CD4-positive, alpha-beta T cell treated with Interleukin-4 for 4 hours (primary cell): Measurements from ENCODE around the gene CYP24A1.

Experiments
- DNase-seq: peaks from one replicate; pipeline ENCODE4 v3.0.0-alpha.2; 2020

The CYP24A1 gene

DNA sequence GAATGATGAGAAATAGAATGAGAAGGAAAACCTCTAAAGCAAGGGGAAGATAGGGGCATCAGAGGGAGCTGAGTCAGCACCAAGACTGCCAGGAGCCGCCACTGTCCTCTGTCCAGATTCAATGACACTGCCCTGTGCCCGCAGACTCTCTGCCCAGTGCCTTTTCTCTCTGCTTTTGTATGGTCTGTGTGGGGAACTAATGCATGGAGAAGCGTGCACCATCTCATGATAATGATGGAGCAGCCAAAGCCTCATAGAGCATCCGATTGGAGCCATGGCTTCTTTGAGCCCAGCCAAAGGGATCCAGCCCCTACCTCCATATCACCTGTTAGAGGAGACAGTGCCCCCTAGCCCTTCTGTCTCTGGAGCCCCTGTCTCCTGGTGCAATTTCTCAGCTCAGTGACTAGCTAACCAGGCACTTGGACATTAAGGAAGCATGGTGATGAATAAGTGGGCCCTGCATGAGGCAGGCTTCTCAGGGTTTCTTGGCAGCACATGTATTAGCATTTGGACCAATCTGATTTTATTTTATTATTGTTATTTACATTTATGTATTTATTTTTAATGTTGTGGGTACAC, 27.6 kb upstream of the CYP24A1 start:
- DNase-seq, result no peak

DNA sequence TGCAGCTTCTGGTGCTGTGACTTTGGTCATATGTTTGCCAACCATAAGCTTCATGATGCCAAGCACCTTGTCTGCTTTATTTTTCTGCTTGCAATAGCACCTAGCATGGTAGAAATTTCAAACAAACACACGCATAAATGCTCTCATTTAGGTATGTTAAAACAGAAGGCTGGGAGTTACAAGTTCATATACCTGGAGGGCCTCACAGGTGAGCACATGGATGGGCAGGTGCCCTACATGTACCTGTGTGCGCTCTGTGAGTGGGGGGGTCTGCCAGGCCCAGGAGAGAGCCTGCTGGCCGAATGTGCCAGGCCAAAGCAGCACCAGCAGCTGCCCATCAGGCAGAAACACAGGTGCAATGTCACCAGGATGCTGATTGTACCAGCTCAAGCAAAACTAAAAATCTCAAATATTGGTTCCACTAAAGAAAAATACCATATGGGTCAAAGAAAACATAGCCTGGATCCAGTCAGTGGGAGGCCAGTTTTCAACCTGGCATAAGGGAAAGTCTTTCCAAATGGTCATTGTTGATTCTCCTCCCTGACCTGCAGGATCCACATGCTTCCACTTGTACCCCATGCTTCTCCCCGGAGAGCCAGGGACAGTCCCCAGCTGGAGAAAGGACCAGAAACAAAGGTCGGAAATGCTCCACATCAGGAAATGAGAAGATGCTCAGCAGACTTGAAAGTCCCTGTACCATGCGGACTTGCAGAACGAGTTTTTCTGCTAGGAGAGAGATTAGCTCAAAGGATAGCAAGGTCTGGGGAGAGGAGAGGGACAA, 26.9 kb upstream of the CYP24A1 start:
- DNase-seq, result no peak

DNA sequence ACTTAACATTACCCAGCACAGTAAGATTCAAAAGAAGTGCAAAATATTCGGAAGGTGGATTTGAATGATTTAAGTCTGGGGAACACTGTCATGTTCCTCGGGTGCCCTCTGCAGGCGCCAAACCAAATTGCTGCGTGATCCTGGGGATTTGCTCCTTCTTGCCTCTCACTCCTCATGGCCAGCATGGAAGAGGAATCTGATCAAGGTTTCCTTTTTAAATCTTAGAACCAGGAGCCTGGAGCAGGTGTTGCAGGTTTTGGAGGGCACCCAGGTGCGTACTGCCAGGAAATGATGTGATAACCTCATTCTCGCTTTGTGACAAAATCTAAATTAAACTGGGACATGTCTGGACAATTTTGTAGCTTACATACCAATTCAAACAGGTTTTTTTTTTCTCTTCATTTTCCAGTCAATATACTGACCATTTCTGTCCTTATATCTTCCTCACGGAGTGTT, 26.0 kb upstream of the CYP24A1 start:
- DNase-seq, result peak; percentile 71

DNA sequence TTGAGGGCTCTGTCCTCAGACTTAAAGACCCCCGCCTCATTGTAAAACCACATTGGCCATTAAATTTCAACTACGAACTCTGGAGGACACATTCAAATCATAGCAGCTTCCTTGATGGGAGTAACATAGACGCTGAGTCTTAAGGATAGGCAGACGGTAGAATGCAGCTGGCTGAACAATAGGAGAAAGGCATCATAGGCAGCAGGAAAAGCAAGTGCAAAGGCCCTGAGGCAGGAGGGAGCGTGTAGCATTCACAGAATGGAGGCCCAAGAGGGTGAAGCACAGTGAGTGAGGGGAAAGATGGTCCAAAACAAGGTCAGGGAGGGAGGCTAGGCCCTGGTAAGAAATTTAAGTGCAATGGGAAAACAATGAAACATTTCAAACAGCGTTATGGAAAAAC, 25.5 kb upstream of the CYP24A1 start:
- no peak for DNase-seq

DNA sequence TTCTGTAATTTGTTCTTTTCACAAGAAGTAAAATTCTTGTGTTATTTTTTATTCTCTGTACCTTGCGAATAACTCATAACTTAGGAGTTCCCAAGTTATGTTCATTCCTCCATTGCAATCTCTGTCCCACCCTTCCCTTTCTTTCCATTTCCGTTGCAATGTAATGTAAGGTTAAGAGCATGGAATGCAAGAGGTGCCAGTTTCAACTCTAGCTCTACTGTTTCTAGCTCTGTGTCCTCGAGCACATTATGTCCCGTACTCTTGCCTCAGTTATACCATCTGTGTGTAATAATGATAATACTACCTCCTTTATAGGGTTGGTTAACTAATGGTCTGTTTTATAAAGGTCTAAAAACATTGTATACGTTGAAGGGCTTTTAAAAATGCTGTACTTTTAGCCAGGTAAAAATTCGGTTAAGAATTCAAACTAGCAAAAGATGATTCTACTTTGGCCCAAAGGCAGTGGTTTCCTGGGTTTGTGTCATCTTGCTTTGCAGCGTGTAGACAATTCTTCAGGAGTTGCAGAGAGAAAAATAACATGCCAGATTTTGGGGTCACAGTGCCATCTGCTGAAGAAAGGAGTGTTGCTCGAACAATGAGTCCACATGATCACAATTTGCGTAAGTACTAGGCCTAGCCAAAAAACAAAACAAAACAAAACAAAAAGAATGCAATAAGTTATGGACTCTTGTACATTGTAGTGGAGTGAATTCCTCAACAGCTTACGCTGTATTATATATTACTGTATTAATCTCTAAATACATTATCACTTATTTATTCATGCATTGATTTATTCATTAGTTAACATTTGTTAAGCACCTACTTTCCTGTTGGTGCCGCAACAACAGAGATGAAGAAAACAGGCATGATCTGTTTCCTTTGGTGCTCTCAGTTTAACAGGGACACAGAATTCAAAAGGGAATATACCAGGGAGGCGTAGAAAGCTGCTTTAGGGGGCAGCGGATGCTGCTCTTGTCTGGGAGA, 24.1 kb upstream of the CYP24A1 start:
- DNase-seq, result no peak

DNA sequence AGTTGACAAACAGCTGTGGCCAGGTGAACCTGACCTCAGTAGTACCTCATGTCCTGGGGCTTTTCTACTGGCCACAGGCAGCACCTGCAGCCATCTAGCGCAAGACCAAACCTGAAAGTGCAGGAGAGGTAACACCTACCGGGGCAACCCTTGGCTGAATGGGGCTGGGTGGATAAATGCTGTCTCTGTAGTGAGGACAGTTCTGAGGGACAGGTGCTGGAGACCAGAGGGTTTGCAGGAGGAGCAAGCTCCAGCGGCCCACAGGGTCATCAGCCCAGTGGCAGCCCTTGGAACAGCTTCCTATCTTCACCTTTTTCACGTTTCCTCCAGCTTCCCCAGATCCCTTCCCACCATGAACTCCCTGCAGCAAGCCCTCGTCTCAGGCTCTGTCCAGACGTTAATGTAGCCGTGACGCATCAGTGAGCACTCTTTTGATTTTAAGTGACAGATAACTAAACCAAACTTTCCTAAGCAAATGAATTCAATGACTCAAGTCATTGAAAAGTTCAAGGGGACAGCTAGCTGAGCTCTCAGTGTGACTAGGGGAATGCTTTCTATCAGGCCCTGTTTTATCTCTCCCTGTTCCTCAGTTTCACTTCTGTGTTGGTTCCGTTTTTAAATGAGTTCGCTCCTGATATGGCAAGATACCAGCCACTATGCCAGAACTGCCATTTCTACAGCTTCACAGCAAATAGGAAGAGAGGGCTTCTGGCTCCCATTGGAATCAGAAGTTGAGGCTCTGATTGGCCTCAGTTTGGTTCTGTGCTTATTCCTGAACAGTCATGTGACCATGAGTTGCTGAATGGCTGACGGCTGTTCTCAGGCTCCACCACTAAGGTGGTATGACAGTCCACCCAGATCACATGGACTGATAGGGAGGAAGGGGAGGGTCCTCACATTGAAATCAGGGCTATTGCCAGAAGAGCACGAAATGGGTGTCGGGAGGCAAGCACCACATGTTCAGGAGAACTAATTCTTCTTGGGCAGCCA, 22.0 kb upstream of the CYP24A1 start:
- DNase-seq, result no peak

DNA sequence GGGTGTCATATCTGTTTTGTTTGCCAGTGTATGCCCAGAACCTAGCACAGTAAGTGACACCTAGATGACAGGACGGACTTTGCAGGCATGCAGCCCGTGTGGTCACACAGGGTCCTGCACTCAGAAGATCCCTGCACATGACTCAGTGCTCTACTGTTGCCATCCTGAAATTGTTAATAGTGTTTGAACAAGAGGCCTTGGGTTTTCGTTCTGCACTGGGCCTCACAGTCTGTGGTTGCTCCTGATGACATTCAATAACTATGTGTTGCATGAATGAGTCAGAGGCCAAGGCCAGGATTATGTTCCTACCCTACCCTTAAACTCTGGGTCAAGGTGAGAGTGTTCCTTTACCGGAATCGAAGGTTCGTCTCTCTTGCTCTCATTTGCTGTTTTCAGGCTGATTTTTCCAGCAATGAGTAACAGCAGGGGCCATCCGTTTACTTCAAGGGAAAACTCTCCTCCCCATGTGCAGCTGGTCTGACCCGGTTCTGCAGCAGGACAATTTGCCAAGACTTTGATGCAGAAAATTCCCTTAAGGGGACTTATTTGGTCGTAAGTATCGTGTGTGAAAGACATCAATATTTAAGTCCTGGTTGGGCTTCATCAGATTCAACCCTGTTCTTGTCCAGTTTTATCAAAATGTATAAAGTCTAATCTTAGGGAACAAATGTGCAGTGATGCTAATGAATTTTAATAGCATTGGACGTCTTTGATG, 21.1 kb upstream of the CYP24A1 start:
- DNase-seq, result no peak

DNA sequence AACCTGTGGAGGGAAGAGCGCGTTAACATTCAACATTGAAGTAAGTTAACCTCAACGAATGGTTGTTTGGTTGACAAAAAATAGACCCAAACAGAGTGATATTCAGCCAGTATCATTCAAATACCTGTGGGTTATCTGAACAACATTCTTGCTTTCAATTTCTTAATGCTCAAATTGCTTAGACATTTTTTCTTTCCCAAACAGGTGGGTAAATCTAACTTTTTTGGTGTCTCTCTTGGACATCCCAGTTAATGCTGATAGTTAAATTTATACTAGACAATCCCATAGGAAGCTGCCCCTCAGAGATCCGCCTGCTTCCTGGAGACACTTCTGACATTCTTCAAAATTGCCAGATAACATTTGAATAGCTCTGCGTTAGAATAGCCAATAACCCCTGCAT, 20.0 kb upstream of the CYP24A1 start:
- DNase-seq, result no peak

DNA sequence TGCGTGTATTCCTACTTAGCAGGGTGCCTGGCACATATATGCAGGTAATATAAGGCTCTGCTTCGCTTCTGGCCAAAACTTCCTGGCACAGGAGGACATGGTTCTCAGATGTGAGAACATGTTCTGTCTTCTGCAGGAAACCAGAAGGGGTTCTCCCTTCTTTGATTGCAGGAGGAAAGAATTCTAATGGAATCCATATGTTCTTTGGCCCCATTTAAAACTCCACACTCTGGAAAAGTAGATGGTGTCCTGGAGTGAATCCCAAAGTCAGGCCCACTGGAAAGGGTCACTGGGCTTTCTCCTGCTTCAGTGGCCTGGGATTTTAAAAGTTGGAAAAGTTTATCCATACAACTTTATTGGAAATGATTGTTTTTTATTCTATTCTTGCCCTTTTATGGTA, 16.4 kb upstream of the CYP24A1 start:
- DNase-seq, result no peak

DNA sequence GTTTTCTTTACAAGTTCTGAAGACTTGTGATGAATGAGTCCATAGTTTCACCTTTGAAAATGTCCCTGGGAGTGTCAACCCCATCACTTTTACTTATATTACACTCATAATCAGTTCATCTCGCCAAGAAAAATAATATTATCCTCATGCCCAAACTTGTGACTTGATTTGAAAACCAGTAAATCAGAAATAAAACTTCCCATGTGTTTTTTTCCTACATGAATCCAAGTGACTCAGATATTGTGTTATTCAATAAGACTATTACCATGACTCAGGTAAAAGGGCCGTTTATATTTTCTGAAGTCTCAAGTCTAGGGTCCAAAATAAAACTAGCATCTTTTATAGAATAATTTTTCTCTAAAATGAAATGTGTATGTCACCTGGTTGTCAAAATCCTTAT, 15.8 kb upstream of the CYP24A1 start:
- DNase-seq, result no peak

DNA sequence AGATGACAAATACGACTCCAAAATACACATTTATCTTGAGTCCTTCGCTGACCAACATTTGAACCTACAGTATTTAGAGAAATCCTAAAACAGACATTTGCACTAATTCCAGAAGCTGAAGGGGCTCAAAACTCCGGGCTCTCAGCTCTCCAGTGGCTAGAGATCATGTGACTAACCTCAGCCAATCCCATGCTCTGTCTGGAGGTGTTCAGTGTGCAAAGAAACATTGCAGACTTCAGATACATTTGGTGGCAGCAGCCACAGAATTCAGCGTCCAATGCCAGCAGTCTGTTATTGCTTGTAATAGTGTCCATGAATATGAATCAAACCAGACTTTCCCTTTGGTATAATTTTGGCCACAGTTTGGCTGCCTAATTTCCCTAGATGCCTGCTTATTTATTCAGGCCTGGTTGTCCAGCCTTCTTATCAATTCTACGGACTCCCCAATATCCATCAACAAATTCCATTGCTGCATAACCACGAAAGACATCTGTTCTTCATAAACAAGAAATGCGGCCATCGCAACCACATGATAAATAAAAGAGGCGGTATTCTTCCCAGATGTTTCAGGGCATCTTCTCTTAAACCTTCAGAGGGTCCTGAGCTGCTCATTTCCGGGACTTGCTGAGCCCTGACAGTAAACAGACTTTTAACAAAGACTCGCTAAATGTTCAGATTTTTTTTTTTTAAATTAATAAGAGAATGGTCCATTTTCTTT, 14.5 kb upstream of the CYP24A1 start:
- no peak for DNase-seq

DNA sequence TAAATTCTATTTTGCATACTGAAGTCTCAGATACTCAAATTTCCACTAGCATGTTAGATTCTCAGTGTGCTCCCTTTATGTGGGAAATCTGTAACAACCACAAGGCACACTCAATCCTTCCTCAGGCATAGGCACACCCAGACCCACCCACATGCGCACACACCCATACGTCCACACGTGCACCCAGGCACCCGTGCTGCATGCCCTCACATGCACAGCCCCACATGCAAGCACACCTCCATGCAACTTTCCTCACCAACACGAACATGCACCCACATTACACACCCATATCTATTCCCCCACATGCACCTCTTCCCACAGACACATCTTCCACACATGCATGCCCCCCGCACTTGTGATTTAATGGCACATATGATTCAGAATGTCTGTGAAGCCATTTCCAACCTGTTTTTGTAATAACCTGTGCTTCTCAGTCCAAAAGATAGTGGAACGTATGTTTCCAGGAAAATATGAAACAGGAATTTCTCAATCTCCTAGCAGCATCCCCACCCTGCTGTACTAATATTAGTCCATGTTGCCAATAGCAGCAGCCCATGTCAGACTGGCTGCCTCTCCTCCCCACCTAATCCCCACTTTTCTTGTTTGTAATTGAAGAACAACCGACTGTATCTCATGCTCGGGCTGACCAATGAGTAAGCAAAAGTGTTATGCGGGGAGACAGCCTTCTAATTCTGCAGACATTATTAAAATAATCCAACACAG, 11.3 kb upstream of the CYP24A1 start:
- no peak for DNase-seq

DNA sequence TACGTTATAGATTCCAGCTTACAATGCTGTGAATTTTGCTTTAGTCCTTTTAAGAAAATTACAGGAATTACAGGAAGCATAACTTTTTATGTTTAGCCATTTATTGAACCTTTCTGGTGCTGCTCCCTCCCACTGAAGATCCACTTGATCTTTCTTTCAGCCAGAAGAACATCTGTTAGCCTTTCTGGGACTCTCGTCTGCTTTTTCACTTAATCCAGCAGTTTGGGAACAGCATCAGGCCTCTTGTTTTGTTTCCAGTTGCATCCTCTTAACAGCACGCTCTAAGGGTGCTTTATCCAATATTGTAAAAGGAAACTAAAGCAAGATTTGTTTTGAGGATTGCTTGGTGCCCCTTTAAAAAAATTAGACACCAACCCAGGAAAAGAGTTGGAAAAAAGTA, 10.3 kb upstream of the CYP24A1 start:
- DNase-seq, result no peak

DNA sequence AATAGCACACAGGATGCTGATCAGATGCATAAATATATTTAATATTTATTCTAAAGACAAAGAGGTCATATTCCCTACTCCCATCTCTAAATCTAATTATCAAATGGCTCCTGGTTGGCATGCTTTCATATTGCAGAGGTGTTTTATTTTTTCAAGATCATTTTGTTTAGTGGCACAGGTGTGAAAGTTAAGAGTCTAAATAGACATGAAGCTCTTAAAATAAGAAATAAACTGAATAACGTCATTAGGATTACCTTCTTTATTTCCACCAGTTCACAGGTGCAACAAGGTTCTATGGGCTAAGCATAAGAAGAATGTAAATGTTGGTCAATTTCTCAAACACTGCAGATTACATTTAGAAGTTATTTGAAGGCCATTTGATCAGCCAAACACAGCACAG, 7.1 kb upstream of the CYP24A1 start:
- no peak for DNase-seq

DNA sequence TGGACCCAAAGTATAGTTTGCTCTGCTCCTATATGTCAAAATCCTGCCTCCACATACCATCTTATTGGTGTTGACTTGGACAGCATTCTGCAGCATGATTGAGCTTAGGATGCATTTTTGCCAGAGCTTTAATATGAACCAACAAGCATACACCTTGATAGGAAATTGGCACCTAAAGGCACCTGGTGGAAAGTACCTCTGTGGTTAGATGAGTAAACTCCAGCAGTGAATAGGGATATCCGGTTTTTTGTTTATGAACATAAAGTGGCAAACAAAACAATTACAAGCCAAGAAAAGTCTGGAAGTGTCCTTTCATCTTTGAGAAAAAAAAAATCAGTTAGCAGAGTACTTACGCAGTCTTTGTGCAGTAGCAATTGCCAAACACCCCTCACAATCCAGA, 6.2 kb upstream of the CYP24A1 start:
- DNase-seq, result no peak

DNA sequence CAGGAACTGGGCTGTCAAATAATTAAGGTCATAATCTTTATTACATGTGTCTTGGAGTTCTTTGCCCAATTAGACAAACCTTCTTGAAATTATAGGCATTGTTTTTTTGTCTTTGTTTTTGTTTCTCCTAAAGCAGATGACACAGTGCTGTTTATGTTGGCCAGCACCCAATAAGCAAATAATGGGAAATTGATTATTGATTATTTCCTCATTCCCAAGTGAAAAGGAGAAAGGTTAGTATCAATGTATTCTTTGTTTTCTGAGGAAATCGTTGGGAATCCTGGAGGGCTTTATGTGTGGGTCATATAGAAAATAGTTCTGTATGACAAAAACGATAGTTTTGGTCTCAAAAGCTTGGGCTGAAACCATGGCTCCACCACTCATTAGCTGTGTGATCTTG, 4.5 kb upstream of the CYP24A1 start:
- DNase-seq, result no peak

DNA sequence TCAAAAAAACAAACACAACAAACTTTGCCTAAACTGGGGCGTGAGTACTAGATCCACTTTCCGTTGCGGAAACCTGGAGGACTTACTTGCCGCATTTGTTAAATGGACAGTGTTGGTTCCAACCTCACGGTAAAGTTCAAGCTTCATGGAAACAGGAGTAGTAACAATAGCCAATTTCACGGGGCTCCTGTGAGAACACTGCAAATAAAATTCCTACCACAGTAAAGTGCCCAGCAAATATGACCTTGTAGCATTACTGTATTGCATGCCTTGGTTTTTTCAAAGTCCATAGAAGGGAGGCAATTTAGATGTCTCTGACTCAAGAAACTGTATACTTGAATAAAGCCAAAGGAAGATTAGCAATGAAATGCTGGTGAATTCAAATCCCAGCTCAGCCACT, 3.6 kb upstream of the CYP24A1 start:
- DNase-seq, result no peak

DNA sequence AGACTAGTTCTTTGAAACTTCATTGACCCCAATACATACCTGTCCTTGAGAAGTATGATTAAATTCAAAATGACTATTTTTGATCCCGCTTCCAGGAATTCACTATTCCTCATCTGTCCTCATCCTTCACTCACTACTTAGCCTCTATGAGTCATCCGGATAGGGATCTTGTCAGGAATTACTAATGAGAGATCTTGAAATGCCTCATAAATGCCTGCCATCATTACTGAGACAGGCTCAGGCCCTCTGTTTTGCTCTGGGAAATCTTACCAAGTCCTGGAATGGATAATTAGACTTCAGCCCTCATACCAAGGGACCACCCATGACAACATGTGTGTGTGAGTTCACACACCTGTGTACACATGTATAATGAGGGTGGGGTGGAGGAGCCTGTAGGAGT, 2.8 kb upstream of the CYP24A1 start:
- DNase-seq, result no peak

DNA sequence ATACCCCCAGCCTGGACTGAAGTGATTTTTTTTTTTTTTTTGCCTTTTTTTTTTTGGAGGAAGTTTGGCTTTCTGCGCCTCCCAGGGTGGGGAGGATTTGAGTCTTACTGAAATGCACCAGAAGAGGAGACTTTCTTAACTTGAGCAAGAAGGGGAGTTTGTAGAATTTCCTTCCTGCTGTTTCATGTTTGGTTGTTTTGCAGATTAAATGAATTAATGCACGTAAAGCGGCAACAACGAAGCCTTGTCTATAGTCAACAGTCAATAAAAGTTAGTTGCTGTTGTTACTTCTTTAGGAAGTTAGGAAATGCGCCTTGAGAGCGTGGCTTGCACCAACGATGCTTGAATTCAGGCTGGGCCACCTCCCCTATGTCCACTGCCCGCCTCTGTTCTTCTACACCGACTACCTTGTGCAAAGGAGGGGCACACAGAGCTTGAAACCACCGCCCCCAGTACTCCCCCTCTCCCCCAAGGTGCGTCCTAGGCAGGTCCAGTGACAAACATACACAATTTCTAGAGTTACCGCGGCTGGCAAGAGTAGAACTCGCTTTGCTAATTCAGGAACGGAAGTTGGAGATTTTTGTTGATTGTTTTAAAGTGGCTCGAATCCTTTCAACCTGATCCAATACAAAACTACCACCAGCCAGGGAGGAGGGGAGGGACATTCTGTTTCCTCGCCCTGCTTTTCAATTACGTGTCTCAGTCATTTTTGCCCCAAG, 830 bp upstream of the CYP24A1 start:
- DNase-seq, result no peak
